CD1c-positive myeloid dendritic cell (primary cell): Measurements from ENCODE around the gene CLDN34.

Source experiments
- DNase-seq: peaks from one replicate; pipeline ENCODE4 v3.0.0-alpha.2; 2016; ENCODE audit errors: extremely low spot score

Gene CLDN34

GRCh38 chrX:9980927-9981326 is 13.8 kb downstream of the CLDN34 start:
- peak; percentile 2 for DNase-seq

- peak; percentile 23 for DNase-seq
These were observed 16.3 kb downstream of the CLDN34 start for GRCh38 chrX:9983441-9983840.

DNA sequence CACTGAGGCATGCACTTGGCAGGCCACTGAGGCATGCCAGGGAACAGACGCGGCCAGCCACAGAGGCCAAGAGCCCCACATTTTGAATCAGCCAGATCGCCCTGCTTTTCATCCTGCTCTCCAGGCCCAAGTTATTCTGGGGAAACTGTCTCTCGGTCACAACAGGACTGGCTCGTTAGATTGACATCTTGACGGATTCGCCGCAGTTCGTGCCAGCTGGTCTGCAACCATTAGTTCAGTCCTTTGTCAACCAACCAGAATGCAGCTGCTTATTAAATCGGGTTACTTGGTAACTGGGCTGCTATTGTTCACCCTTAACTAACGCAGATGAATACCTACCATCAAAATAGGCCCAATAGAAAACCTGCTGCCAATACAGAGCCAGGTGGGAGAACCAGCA is 16.7 kb downstream of the CLDN34 start:
- no peak for DNase-seq

GRCh38 chrX:9988762-9989161 is 21.6 kb downstream of the CLDN34 start:
- peak; percentile 35 for DNase-seq

GRCh38 chrX:9992061-9992460 is 24.9 kb downstream of the CLDN34 start:
- DNase-seq = no peak

DNA sequence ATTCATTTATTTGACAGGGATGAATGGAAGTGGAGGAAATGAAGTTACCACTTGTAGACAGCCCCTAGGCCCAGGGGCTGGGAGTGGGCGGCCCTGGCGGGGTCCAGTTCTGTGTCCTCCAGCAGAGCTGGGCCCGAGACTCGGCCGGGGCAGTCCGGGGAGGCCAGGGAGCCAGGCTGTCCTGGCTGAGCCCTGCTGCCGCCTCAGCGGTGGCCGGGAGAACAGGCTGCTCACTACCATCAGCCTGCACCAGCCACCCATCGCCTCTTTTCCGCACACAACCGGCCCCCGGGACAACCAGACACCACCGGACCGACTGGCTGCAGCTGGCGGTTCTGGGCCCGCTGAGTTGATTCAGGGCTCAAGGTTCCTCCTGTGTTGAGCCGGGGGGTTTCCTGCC is 25.6 kb downstream of the CLDN34 start:
- DNase-seq = no peak

GRCh38 chrX:9995855-9996339 is 28.7 kb downstream of the CLDN34 start:
- peak; percentile 77 for DNase-seq

GRCh38 chrX:9997041-9997440 is 29.9 kb downstream of the CLDN34 start:
- no peak for DNase-seq

- no peak for DNase-seq
These were observed 30.4 kb downstream of the CLDN34 start for GRCh38 chrX:9997524-9997923.

GRCh38 chrX:10001496-10001895 is 34.3 kb downstream of the CLDN34 start:
- DNase-seq = no peak

- no peak for DNase-seq
These were observed 37.8 kb downstream of the CLDN34 start for GRCh38 chrX:10004832-10005475.

DNA sequence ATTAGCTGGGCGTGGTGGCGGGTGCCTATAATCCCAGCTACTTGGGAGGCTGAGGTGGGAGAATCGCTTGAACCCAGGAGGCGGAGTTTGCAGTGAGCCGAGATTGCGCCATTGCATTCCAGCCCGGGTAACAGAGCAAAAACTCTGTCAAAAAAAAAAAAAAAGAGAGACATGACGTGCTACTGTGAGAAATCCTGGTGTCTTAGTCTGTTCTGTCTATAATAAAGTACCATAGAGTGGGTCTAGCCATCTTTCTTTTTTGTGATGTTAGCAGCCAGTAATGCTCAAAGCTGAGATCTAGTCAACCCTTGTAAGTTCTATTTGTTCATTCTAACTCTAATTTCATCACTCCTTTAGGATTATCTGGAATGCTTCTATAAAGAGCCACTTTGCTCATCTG is 38.9 kb downstream of the CLDN34 start:
- no peak for DNase-seq

DNA sequence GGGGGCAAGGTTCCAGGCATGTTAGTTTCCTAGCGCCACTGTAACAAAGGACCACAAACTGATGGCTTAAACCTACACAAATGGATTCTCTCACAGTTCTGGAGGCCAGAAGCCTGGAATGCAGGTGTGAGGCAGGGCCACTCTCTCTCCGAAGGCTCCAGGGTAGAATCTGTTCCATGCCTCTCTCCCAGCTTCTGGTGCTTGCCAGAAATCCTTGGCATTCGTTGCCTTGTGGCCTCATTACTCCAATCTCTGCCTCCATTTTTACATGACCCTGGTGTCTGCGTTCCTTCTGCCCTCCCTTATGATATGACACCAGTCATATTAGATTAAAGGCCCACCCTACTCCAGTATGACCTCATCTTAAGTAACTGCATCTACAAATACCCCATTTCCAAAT is 39.6 kb downstream of the CLDN34 start:
- DNase-seq = no peak

DNA sequence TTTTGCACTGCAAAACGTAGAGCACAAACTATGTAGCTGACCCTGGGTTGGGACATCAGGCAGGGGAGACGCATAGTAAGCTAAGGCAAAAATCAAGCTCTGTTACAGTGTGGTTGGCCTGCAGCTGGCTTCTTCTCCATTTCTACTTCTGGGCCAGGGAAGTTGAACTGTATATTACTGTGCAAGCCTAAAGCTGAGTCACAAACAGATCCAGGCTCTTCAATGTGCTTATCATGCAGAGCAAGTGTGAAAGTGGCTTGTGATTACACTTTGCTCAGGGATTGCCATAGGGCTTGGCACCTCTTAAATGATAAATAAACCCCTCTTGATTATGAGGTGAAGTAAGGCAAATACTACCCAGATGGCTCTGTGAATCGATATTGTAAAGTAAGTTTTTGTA is 40.5 kb downstream of the CLDN34 start:
- DNase-seq = peak; percentile 35

DNA sequence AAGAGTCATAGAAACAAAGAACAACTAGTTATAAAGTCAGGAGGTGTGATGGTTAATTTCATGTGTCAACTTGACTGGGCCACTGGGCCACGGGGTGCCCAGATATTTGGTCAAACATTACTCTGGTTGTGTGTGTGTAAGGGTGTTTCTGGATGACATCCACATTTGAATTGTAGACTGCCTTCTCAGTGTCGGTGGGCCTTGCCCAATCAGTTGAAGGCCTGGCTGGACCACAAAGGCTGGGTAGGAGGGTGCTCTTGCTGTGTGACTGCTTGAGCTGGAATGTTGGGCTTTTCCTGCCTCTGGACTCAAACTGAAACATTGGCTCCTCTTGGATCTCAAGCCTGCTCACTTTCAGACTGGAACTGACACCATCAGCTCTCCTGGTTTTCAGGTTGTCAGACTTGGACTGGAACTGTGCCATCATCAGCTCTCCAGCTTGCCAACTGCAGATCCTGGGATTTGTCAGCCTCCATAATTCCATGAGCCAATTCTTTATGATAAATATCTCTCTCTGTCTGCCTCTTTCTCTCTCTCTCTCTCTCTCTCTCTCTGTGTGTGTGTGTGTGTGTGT is 41.4 kb downstream of the CLDN34 start:
- DNase-seq = no peak

DNA sequence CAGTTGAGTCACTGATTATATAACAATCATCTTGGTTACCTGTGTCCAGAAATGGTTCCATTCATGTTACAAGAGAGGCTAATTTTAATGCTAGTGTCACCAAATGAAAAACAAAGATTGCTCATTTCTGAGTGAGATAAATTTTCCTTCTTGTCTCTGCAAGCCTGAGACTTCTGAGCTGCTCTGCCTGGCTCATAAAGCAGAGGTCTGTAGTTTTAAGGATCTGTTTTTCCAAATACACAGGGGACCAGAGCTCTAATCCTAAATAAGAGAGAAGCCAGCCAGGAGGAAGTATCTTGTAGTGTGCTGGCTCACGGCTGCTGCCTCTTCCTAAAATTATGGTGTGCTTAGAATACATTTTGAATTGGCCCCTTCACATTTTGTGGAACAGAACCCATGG is 42.6 kb downstream of the CLDN34 start:
- DNase-seq = no peak

GRCh38 chrX:10010686-10011085 is 43.5 kb downstream of the CLDN34 start:
- peak; percentile 29 for DNase-seq

GRCh38 chrX:10011261-10011931 is 44.2 kb downstream of the CLDN34 start:
- DNase-seq = no peak

DNA sequence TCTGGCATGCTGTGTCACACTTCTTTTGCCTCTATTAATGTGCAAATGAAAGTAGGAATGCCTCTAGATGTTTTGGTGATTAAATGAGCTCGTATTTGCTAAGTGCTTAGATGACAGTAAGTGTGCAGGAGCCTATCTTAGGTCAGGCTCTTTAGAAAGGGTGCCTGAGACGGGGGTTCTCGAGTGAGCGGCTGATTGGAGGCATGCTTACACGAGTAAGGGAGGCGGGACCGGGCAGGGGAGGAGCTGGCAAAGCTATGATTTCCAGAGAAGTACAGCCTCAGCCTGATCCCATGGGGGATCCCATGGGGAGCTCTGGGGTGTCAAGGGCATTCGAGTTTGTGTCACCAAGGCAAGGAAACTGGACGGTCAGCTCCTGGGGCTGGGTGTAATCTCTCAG is 44.8 kb downstream of the CLDN34 start:
- DNase-seq = no peak

- DNase-seq = peak; percentile 75
These were observed 47.5 kb downstream of the CLDN34 start for GRCh38 chrX:10014462-10015354.

GRCh38 chrX:10015355-10015722 is 48.2 kb downstream of the CLDN34 start:
- no peak for DNase-seq
